ENCODE measurements around the gene UBAP2.

UBAP2 gene

GRCh38 chr9:33919276-33919897, 129.3 kb downstream of the UBAP2 start:
- Histone ChIP-seq H3K4me3 (ENCODE audit: low read length) (no peak overlapping the region), H4K20me1 (ENCODE audit: insufficient read depth, low read length) (no peaks in the 10 kb centered on the region), H3K79me2 (ENCODE audit: low read length) (0 out of 2 replicates have a peak, but pooled peaks cover 3% of the 10 kb centered on the region), H3K4me1 (ENCODE audit: low read length) (no peaks in the 10 kb centered on the region), H3K36me3 (replicated peaks; ENCODE audit: insufficient read depth, low read length) (peaks cover 6% of the 10 kb centered on the region; the same call in 1 of the 2 replicates), H3F3A (ENCODE audit: insufficient read depth, low read length) (no peaks in the 10 kb centered on the region), H3K9me3 (replicated peaks; ENCODE audit: insufficient read depth, low read length) (no peaks in the 10 kb centered on the region), H3K9ac (ENCODE audit: low read length) (no peak overlapping the region), H2AFZ (ENCODE audit: low read length) (no peak overlapping the region), H3K9me2 (replicated peaks; ENCODE audit: insufficient read depth, low read length) (no peaks in the 10 kb centered on the region), H3K4me2 (ENCODE audit: low read depth, low read length) (no peak overlapping the region), H3K27ac (ENCODE audit: low read length) (no peak overlapping the region), H3K27me3 (replicated peaks; ENCODE audit: insufficient read depth, low read length) (no peaks in the 10 kb centered on the region)
- DNase-seq, result no peak
- no peak for TF ChIP-seq CTCF (IDR thresholded peaks at IDR 0.05; ENCODE audit: low read length)
- no peak for TF ChIP-seq EZH2phosphoT487 (IDR thresholded peaks at IDR 0.05; ENCODE audit: low read length)
- no peak for TF ChIP-seq EZH2 (optimal IDR thresholded peaks at IDR 0.05; ENCODE audit: low read depth, low read length)

DNA sequence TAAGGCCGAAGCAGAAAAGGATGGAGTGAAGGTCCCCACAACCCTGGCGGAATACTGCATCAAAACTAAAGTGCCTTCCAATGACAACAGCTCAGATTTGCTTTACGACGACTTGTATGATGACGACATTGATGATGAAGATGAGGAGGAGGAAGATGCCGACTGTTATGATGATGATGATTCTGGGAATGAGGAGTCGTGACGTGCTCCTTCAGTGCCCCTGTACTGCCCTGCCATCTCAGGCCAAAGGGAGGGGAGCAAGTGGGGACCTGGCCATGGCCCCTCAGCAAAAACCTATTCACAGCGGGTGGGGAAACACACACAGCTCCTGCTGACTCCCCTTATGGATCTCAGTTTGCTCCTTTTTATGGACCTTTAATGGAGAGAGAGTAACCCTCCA, 131.7 kb downstream of the UBAP2 start:
- Histone ChIP-seq H3K27ac (ENCODE audit: low read length) (no peak overlapping the region), H3K9me3 (replicated peaks; ENCODE audit: insufficient read depth, low read length) (no peaks in the 10 kb centered on the region), H3F3A (ENCODE audit: insufficient read depth, low read length) (no peaks in the 10 kb centered on the region), H4K20me1 (ENCODE audit: insufficient read depth, low read length) (no peaks in the 10 kb centered on the region), H3K9me2 (replicated peaks; ENCODE audit: insufficient read depth, low read length) (no peaks in the 10 kb centered on the region), H3K79me2 (ENCODE audit: low read length) (0 out of 2 replicates have a peak, but pooled peaks cover 3% of the 10 kb centered on the region), H3K4me2 (ENCODE audit: low read depth, low read length) (no peak overlapping the region), H3K9ac (ENCODE audit: low read length) (no peak overlapping the region), H3K4me1 (ENCODE audit: low read length) (no peaks in the 10 kb centered on the region), H3K4me3 (ENCODE audit: low read length) (no peak overlapping the region), H2AFZ (ENCODE audit: low read length) (no peak overlapping the region), H3K36me3 (replicated peaks; ENCODE audit: insufficient read depth, low read length) (peaks cover 6% of the 10 kb centered on the region; the same call in 1 of the 2 replicates), H3K27me3 (replicated peaks; ENCODE audit: insufficient read depth, low read length) (no peaks in the 10 kb centered on the region)
- no peak for DNase-seq
- TF ChIP-seq EZH2phosphoT487 (IDR thresholded peaks at IDR 0.05; ENCODE audit: low read length) (no peak), CTCF (IDR thresholded peaks at IDR 0.05; ENCODE audit: low read length) (no peak), EZH2 (optimal IDR thresholded peaks at IDR 0.05; ENCODE audit: low read depth, low read length) (no peak)

DNA sequence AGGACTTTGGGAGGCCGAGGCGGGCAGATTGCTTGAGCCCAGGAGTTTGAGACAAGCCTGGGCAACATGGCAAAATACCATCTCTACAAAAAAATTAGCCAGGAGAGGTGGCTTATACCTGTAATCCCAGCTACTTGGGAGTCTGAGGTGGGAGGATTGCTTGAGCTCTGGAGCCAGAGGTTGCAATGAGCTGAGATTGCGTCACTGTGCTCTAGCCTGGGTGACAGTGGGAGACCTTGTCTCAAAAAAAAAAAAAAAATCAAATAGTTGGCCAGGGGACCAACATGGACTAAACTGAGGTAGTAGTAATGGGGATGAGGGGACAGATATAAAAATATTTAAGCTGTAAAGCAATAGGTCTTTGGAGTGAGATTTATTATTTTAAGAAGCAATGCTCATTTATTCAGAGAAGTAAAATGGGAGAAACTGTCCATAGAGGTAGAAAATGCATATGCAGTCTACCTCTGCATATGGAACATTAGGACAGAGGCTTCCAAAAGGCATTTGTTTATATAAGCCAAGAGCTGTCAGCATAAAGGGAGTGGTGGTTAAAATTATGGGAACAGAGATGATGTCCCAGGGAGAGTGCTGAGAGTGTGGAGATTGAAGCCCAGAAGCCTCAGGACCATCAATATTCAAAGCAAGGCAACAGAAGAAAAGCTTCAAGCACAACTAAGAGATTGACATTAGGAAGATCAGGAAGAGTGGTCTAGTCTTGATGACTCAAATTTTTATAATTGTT, 133.6 kb downstream of the UBAP2 start:
- no peak for DNase-seq
- Histone ChIP-seq H3K9ac (ENCODE audit: low read length) (no peak overlapping the region), H3K9me3 (replicated peaks; ENCODE audit: insufficient read depth, low read length) (no peaks in the 10 kb centered on the region), H3K4me1 (ENCODE audit: low read length) (no peaks in the 10 kb centered on the region), H4K20me1 (ENCODE audit: insufficient read depth, low read length) (no peaks in the 10 kb centered on the region), H2AFZ (ENCODE audit: low read length) (no peak overlapping the region), H3K4me3 (ENCODE audit: low read length) (no peak overlapping the region), H3K27me3 (replicated peaks; ENCODE audit: insufficient read depth, low read length) (no peaks in the 10 kb centered on the region), H3K79me2 (ENCODE audit: low read length) (0 out of 2 replicates have a peak, but pooled peaks cover 3% of the 10 kb centered on the region), H3F3A (ENCODE audit: insufficient read depth, low read length) (no peaks in the 10 kb centered on the region), H3K27ac (ENCODE audit: low read length) (no peak overlapping the region), H3K9me2 (replicated peaks; ENCODE audit: insufficient read depth, low read length) (no peaks in the 10 kb centered on the region), H3K36me3 (replicated peaks; ENCODE audit: insufficient read depth, low read length) (no peaks in the 10 kb centered on the region; the same call in 1 of the 2 replicates), H3K4me2 (ENCODE audit: low read depth, low read length) (no peak overlapping the region)
- no peak for TF ChIP-seq EZH2phosphoT487 (IDR thresholded peaks at IDR 0.05; ENCODE audit: low read length)
- no peak for TF ChIP-seq CTCF (IDR thresholded peaks at IDR 0.05; ENCODE audit: low read length)
- no peak for TF ChIP-seq EZH2 (optimal IDR thresholded peaks at IDR 0.05; ENCODE audit: low read depth, low read length)
